HepG2 (cell line): ENCODE data around the gene P4HA1. TPM values are rescaled to one million over a fixed set of nuclear protein-coding genes. Genes with fewer than 3 reads are reported as not detected.

Experiments used
- ATAC-seq: fragments of 200-7000 bp; cut with Tn5 transposase; 3 replicates; pipeline ENCODE4 v1.9.1; 2020; ENCODE audit warnings: mild to moderate bottlenecking, moderate library complexity
- BruUV-seq: library from RNA; stranded (reverse); fragments of 400-500 nt; replicated peaks from 2 replicates; lab custom pipeline; 2021; lab: Mats Ljungman, UMichigan
- CTCF ChIA-PET: fragments of 300-600 bp; formaldehyde crosslinking; extraction: SDS; loops from one replicate; lab custom pipeline; 2021; ENCODE audit warnings: low total read pairs, inconsistent platforms, low intra/inter-chr PET ratio; lab: Yijun Ruan, JAX
- POLR2A ChIA-PET: fragments of 350-600 bp; sonication (Branson Sonifier 250); formaldehyde crosslinking; loops from one replicate; lab custom pipeline; 2020; ENCODE audit warnings: antibody characterized with exemption, inconsistent platforms; lab: Yijun Ruan, JAX
- DNase-seq: peaks from one replicate; pipeline ENCODE4 v3.0.0-alpha.2; 2015; ENCODE audit warnings: low spot score
- FAIRE-seq: peaks from 3 replicates; lab custom pipeline; 2011; peaks lifted over from hg19 to GRCh38; lab: Jason Lieb, UNC
- H2AFZ ChIP-seq: one replicate; pipeline ENCODE4 v1.6.1; 2011; ENCODE audit warnings: low read length, inconsistent platforms
- H3K27ac ChIP-seq: fragments of 300-600 bp; 3 replicates; pipeline ENCODE4 v1.8.0; 2011; ENCODE audit warnings: mixed run types, mild to moderate bottlenecking, mixed read lengths, low read length, inconsistent platforms; ENCODE audit not compliant: insufficient read depth; ENCODE audit errors: extremely low read length
- H3K27me3 ChIP-seq, 2 experiments: fragments of 200-600 bp in 1 of 2; 2 replicates in 1 of 2; 3 replicates in 1 of 2; pipeline versions ENCODE4 v1.6.0 to v1.8.0; 2011; ENCODE audit warnings: low read length in 2 of 2, mild to moderate bottlenecking in 2 of 2, moderate library complexity in 2 of 2, inconsistent platforms in 1 of 2; ENCODE audit not compliant: insufficient read depth in 2 of 2, control insufficient read depth in 1 of 2
- H3K36me3 ChIP-seq, 2 experiments: fragments of 200-600 bp in 1 of 2; replicated peaks in 1 of 2; 2 replicates in 1 of 2; 3 replicates in 1 of 2; pipeline versions ENCODE4 v1.5.1 to v1.8.0; 2011; ENCODE audit warnings: low read length in 2 of 2, inconsistent platforms in 1 of 2; ENCODE audit not compliant: insufficient read depth in 2 of 2, control insufficient read depth in 1 of 2
- H3K4me1 ChIP-seq: 2 replicates; pipeline ENCODE4 v1.5.1; 2012; ENCODE audit warnings: low read length, inconsistent platforms; ENCODE audit not compliant: insufficient read depth
- H3K4me2 ChIP-seq: 2 replicates; pipeline ENCODE4 v1.6.0; 2011; ENCODE audit warnings: low read depth, low read length, inconsistent platforms
- H3K4me3 ChIP-seq, 3 experiments: fragments of 200-600 bp in 1 of 3; sonication (generic), shearing (Covaris generic) in 1 of 3; replicated peaks in 1 of 3; 2 replicates each; pipeline ENCODE4 v1.5.1; 2011 to 2016; ENCODE audit warnings: low read length in 3 of 3, inconsistent platforms in 2 of 3, low read depth in 2 of 3, mild to moderate bottlenecking in 2 of 3, control low read depth in 1 of 3, mixed read lengths in 1 of 3; ENCODE audit not compliant: insufficient read depth in 1 of 3
- H3K79me2 ChIP-seq: one replicate; pipeline ENCODE4 v1.6.1; 2011; ENCODE audit warnings: low read length, inconsistent platforms; ENCODE audit not compliant: insufficient read depth
- H3K9ac ChIP-seq: 2 replicates; pipeline ENCODE4 v1.6.0; 2011; ENCODE audit warnings: mild to moderate bottlenecking, low read depth, low read length, inconsistent platforms; ENCODE audit not compliant: insufficient read depth
- H3K9me3 ChIP-seq: 2 replicates; pipeline ENCODE4 v1.5.1; 2012; ENCODE audit warnings: mild to moderate bottlenecking, low read length
- H4K20me1 ChIP-seq: 2 replicates; pipeline ENCODE4 v1.6.0; 2011; ENCODE audit warnings: inconsistent platforms, mild to moderate bottlenecking, low read length, moderate library complexity; ENCODE audit not compliant: insufficient read depth
- ADNP ChIP-seq: sonication (generic); formaldehyde crosslinking; IDR thresholded peaks from 2 replicates; pipeline ENCODE4 v1.4.0; 2020; ENCODE audit warnings: missing genetic modification reagents
- EED ChIP-seq: sonication (generic); formaldehyde crosslinking; IDR thresholded peaks from 2 replicates; pipeline ENCODE4 v1.5.0; 2020; ENCODE audit warnings: mild to moderate bottlenecking, missing genetic modification reagents
- HMGA1 ChIP-seq: sonication (generic); formaldehyde crosslinking; conservative IDR thresholded peaks from 2 replicates; pipeline ENCODE4 v1.4.0; 2020; ENCODE audit warnings: missing genetic modification reagents
- KDM1A ChIP-seq: IDR thresholded peaks from 2 replicates; pipeline ENCODE4 v1.6.1; 2016; ENCODE audit warnings: missing compliant biosample characterization
- MED8 ChIP-seq: sonication (generic); formaldehyde crosslinking; IDR thresholded peaks from 2 replicates; pipeline ENCODE4 v1.8.1; 2023; ENCODE audit warnings: mild to moderate bottlenecking, missing genetic modification reagents; ENCODE audit not compliant: insufficient replicate concordance
- NCOA5 ChIP-seq: sonication (generic); formaldehyde crosslinking; IDR thresholded peaks from 2 replicates; pipeline ENCODE4 v1.4.0; 2020; ENCODE audit warnings: missing genetic modification reagents
- PAX8 ChIP-seq: sonication (generic); formaldehyde crosslinking; IDR thresholded peaks from 2 replicates; pipeline ENCODE4 v1.8.0; 2022; ENCODE audit warnings: mild to moderate bottlenecking, missing genetic modification reagents, borderline replicate concordance
- ZFP36L1 ChIP-seq: sonication (generic); formaldehyde crosslinking; IDR thresholded peaks from 2 replicates; pipeline ENCODE4 v1.8.0; 2022; ENCODE audit warnings: mild to moderate bottlenecking, missing genetic modification reagents, moderate library complexity
- ZMYM3 ChIP-seq: sonication (generic); formaldehyde crosslinking; IDR thresholded peaks from 2 replicates; pipeline ENCODE4 v1.5.1; 2020; ENCODE audit warnings: mild to moderate bottlenecking, missing genetic modification reagents
- ZNF10 ChIP-seq: sonication (generic); formaldehyde crosslinking; IDR thresholded peaks from 2 replicates; pipeline ENCODE4 v1.4.0; 2020; ENCODE audit warnings: mild to moderate bottlenecking, low read depth, missing genetic modification reagents, borderline replicate concordance
- ZNF225 ChIP-seq: sonication (generic); formaldehyde crosslinking; IDR thresholded peaks from 2 replicates; pipeline ENCODE4 v1.4.0; 2020; ENCODE audit warnings: mild to moderate bottlenecking, missing genetic modification reagents
- ZNF543 ChIP-seq: sonication (generic); formaldehyde crosslinking; IDR thresholded peaks from 2 replicates; pipeline ENCODE4 v1.4.0; 2020; ENCODE audit warnings: mild to moderate bottlenecking, missing genetic modification reagents
- ZNF775 ChIP-seq: sonication (generic); formaldehyde crosslinking; IDR thresholded peaks from 2 replicates; pipeline ENCODE4 v1.4.0; 2020; ENCODE audit warnings: missing genetic modification reagents, mild to moderate bottlenecking, moderate library complexity, borderline replicate concordance
- ZNF891 ChIP-seq: sonication (generic); formaldehyde crosslinking; IDR thresholded peaks from 2 replicates; pipeline ENCODE4 v1.5.0; 2020; ENCODE audit warnings: mild to moderate bottlenecking, missing genetic modification reagents
- WGBS: methylation state at CpG from one replicate; pipeline ENCODE4 v1.1.6; 2017; ENCODE audit warnings: low lambda C conversion rate; 5-methylcytosine and 5-hydroxymethylcytosine counted together
- in situ Hi-C: cut with HindIII; loops from 2 replicates; pipeline ENCODE4 v1.10.0; 2017; ENCODE audit warnings: low pct_unique_long_range_greater_than_20kb; ENCODE audit not compliant: extremely low pct_ligation_motif_present
- intact Hi-C: fragments of 100-400 bp; cut with micrococcal nuclease; formaldehyde crosslinking; loops from one replicate; pipeline ENCODE4 v1.10.0; 2022; ENCODE audit not compliant: unreplicated experiment
- polyA plus RNA-seq, 8 experiments: library from polyadenylated mRNA; depleted of rRNA in 3 of 8; stranded (reverse) in 7 of 8; unstranded in 1 of 8; fragments of >200 nt; fragmentation: Illumina TruSeq in 4 of 8; extraction: Trizol in 4 of 8; gene quantifications; 2 replicates each; pipeline versions ENCODE4 v1.2.1 to v1.2.3, GENCODE V29; 2011 to 2016; ENCODE audit warnings: low read depth in 4 of 8, missing spikeins in 1 of 8, mixed read lengths in 1 of 8; ENCODE audit not compliant: insufficient read depth in 1 of 8
- total RNA-seq, 5 experiments: library from RNA; depleted of rRNA; stranded (reverse); fragments of >200 nt; fragmentation: Illumina TruSeq; extraction: Trizol; gene quantifications; 2 replicates each; pipeline ENCODE4 v1.2.3, GENCODE V29; 2016; ENCODE audit warnings: low read depth in 1 of 5
- TF ChIP-seq, protein P1 (sequence below): sonication (generic); formaldehyde crosslinking; IDR thresholded peaks from 2 replicates; pipeline ENCODE4 v1.5.0; 2020; ENCODE audit warnings: missing genetic modification reagents
- TF ChIP-seq, protein P2 (sequence below): sonication (generic); formaldehyde crosslinking; IDR thresholded peaks from 2 replicates; pipeline ENCODE4 v1.4.0; 2020; ENCODE audit warnings: missing genetic modification reagents
- TF ChIP-seq, protein P3 (sequence below): sonication (generic); formaldehyde crosslinking; IDR thresholded peaks from 2 replicates; pipeline ENCODE4 v1.4.0; 2020; ENCODE audit warnings: missing genetic modification reagents
- TF ChIP-seq, protein P4 (sequence below), 2 experiments: sonication (generic) in 1 of 2; formaldehyde crosslinking in 1 of 2; IDR thresholded peaks; 2 replicates each; pipeline versions ENCODE4 v1.5.1 to v1.6.1; 2011 to 2020; ENCODE audit warnings: borderline replicate concordance in 1 of 2, low read depth in 1 of 2, low read length in 1 of 2, mild to moderate bottlenecking in 1 of 2, missing genetic modification reagents in 1 of 2, moderate library complexity in 1 of 2

The P4HA1 gene
- total and polyA plus RNA-seq, 2 of the 13 experiments (the other 11 are each of a cell fraction or from before 2014, with no cell fraction given), result 63.1 to 196 TPM

- Histone ChIP-seq H3K79me2 (no peaks in the 10 kb centered on the region), H3K4me1 (no peaks in the 10 kb centered on the region; the same call in 1 of the 2 replicates), H3K4me3 (no peak overlapping the region), H3K9ac (no peak overlapping the region), H3K36me3 (peaks cover 6 to 72% of the 10 kb centered on the region in 2 experiments), H3K4me2 (no peak overlapping the region), H3K27ac (no peak overlapping the region), H3K9me3 (no peaks in the 10 kb centered on the region), H4K20me1 (peaks cover 10% of the 10 kb centered on the region; the same call in 1 of the 2 replicates), H3K27me3 (no peaks in the 10 kb centered on the region), H2AFZ (no peak overlapping the region)
- TF ChIP-seq, protein P1, sequence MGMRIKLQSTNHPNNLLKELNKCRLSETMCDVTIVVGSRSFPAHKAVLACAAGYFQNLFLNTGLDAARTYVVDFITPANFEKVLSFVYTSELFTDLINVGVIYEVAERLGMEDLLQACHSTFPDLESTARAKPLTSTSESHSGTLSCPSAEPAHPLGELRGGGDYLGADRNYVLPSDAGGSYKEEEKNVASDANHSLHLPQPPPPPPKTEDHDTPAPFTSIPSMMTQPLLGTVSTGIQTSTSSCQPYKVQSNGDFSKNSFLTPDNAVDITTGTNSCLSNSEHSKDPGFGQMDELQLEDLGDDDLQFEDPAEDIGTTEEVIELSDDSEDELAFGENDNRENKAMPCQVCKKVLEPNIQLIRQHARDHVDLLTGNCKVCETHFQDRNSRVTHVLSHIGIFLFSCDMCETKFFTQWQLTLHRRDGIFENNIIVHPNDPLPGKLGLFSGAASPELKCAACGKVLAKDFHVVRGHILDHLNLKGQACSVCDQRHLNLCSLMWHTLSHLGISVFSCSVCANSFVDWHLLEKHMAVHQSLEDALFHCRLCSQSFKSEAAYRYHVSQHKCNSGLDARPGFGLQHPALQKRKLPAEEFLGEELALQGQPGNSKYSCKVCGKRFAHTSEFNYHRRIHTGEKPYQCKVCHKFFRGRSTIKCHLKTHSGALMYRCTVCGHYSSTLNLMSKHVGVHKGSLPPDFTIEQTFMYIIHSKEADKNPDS (CRISPR knock-in tag), result no peak
- TF ChIP-seq ZNF775 (CRISPR knock-in tag), result no peak
- TF ChIP-seq ZNF891 (CRISPR knock-in tag), result no peak
- no peak for TF ChIP-seq EED
- TF ChIP-seq MED8, result no peak
- TF ChIP-seq ZMYM3 (CRISPR knock-in tag), result no peak
- no peak for TF ChIP-seq ADNP (CRISPR knock-in tag)
- TF ChIP-seq KDM1A (CRISPR knock-in tag), result no peak
- no peak for TF ChIP-seq ZFP36L1 (CRISPR knock-in tag)
- TF ChIP-seq, protein P2, sequence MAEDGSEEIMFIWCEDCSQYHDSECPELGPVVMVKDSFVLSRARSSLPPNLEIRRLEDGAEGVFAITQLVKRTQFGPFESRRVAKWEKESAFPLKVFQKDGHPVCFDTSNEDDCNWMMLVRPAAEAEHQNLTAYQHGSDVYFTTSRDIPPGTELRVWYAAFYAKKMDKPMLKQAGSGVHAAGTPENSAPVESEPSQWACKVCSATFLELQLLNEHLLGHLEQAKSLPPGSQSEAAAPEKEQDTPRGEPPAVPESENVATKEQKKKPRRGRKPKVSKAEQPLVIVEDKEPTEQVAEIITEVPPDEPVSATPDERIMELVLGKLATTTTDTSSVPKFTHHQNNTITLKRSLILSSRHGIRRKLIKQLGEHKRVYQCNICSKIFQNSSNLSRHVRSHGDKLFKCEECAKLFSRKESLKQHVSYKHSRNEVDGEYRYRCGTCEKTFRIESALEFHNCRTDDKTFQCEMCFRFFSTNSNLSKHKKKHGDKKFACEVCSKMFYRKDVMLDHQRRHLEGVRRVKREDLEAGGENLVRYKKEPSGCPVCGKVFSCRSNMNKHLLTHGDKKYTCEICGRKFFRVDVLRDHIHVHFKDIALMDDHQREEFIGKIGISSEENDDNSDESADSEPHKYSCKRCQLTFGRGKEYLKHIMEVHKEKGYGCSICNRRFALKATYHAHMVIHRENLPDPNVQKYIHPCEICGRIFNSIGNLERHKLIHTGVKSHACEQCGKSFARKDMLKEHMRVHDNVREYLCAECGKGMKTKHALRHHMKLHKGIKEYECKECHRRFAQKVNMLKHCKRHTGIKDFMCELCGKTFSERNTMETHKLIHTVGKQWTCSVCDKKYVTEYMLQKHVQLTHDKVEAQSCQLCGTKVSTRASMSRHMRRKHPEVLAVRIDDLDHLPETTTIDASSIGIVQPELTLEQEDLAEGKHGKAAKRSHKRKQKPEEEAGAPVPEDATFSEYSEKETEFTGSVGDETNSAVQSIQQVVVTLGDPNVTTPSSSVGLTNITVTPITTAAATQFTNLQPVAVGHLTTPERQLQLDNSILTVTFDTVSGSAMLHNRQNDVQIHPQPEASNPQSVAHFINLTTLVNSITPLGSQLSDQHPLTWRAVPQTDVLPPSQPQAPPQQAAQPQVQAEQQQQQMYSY (CRISPR knock-in tag), result no peak
- TF ChIP-seq, protein P3, sequence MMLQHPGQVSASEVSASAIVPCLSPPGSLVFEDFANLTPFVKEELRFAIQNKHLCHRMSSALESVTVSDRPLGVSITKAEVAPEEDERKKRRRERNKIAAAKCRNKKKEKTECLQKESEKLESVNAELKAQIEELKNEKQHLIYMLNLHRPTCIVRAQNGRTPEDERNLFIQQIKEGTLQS (CRISPR knock-in tag), result no peak
- no peak for TF ChIP-seq PAX8 (CRISPR knock-in tag)
- no peak for TF ChIP-seq ZNF543 (CRISPR knock-in tag)
- TF ChIP-seq ZNF10, result no peak
- TF ChIP-seq, protein P4, sequence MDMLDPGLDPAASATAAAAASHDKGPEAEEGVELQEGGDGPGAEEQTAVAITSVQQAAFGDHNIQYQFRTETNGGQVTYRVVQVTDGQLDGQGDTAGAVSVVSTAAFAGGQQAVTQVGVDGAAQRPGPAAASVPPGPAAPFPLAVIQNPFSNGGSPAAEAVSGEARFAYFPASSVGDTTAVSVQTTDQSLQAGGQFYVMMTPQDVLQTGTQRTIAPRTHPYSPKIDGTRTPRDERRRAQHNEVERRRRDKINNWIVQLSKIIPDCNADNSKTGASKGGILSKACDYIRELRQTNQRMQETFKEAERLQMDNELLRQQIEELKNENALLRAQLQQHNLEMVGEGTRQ (IDR thresholded peaks at IDR 0.05; ENCODE audit: low read depth, low read length), result no peak
- TF ChIP-seq, protein P4 (CRISPR knock-in tag; IDR thresholded peaks at IDR 0.05; ENCODE audit: borderline replicate concordance), result no peak
- no peak for TF ChIP-seq HMGA1
- no peak for TF ChIP-seq NCOA5 (CRISPR knock-in tag)
- TF ChIP-seq ZNF225, result no peak
- CTCF ChIA-PET, result no interaction called here
- in situ Hi-C loops, result no loop called here
- POLR2A ChIA-PET, result no interaction called here
- intact Hi-C loops, result no loop called here
- BruUV-seq, result no TSS peak
- ATAC-seq (no peak), FAIRE-seq (no peak), DNase-seq (no peak)
- 93% methylated on average over 4 of the region's 4 CpGs for WGBS
Observed at GRCh38 chr10:73053275-73053674, 43.4 kb downstream of the P4HA1 start.
